K562 (cell line): ENCODE results near the gene SPIB. TPM values are rescaled to one million over a fixed set of nuclear protein-coding genes. Genes with fewer than 3 reads are reported as not detected.
A peak's percentile ranks its signal among the peaks of the same experiment; 100 is the strongest.

ENCODE experiments used
- ATAC-seq: fragments of 200-7000 bp; cut with Tn5 transposase; 3 replicates; pipeline ENCODE4 v1.9.1; 2020; ENCODE audit warnings: moderate library complexity
- BruUV-seq: library from RNA; stranded (reverse); fragments of 400-500 nt; replicated peaks from 2 replicates; lab custom pipeline; 2021; lab: Mats Ljungman, UMichigan
- CTCF ChIA-PET: fragments of 300-600 bp; formaldehyde crosslinking; extraction: SDS; loops from one replicate; lab custom pipeline; 2021; ENCODE audit warnings: low intra/inter-chr PET ratio; lab: Yijun Ruan, JAX
- POLR2A ChIA-PET: fragments of 300-600, 350-650 bp; sonication (Branson Sonifier 250); formaldehyde crosslinking; extraction: SDS; loops from one replicate; lab custom pipeline; 2021; ENCODE audit warnings: antibody characterized with exemption, inconsistent platforms; lab: Yijun Ruan, JAX
- DNase-seq, 4 experiments: peaks; one replicate each; pipeline versions ENCODE4 v3.0.0 to v3.0.0-alpha.2; 2011 to 2018; ENCODE audit warnings: low spot score in 3 of 4, mixed read lengths in 3 of 4; ENCODE audit errors: extremely low read depth in 1 of 4
- FAIRE-seq: peaks from 2 replicates; lab custom pipeline; 2011; peaks lifted over from hg19 to GRCh38; lab: Jason Lieb, UNC
- H2AFZ ChIP-seq: 2 replicates; pipeline ENCODE4 v1.6.0; 2011; ENCODE audit warnings: low read depth, low read length, control low read depth, inconsistent platforms
- H3K27ac ChIP-seq: fragments of 200-600 bp; 3 replicates; pipeline ENCODE4 v1.8.0; 2011; ENCODE audit warnings: low read depth, mild to moderate bottlenecking, control low read depth, inconsistent platforms, low read length, moderate library complexity, mixed read lengths; ENCODE audit errors: extremely low read depth
- H3K27me3 ChIP-seq, 2 experiments: fragments of 300-600 bp in 1 of 2; 2 replicates in 1 of 2; 3 replicates in 1 of 2; pipeline versions ENCODE4 v1.6.0 to v1.8.0; 2011; ENCODE audit warnings: inconsistent platforms in 2 of 2, low read length in 2 of 2, mild to moderate bottlenecking in 1 of 2, mixed read lengths in 1 of 2, moderate library complexity in 1 of 2; ENCODE audit not compliant: control insufficient read depth in 2 of 2, insufficient read depth in 2 of 2
- H3K36me3 ChIP-seq: fragments of 300-600 bp; 3 replicates; pipeline ENCODE4 v1.8.0; 2011; ENCODE audit warnings: mild to moderate bottlenecking, low read length, inconsistent platforms; ENCODE audit not compliant: control insufficient read depth, insufficient read depth
- H3K4me1 ChIP-seq, 2 experiments: fragments of 200-600 bp in 1 of 2; replicated peaks in 1 of 2; 2 replicates in 1 of 2; 3 replicates in 1 of 2; pipeline versions ENCODE4 v1.5.1 to v1.8.0; 2011; ENCODE audit warnings: inconsistent platforms in 2 of 2, low read length in 2 of 2, mild to moderate bottlenecking in 1 of 2, mixed read lengths in 1 of 2, moderate library complexity in 1 of 2; ENCODE audit not compliant: control insufficient read depth in 2 of 2, insufficient read depth in 2 of 2
- H3K4me2 ChIP-seq: 2 replicates; pipeline ENCODE4 v1.6.1; 2011; ENCODE audit warnings: low read length, control low read depth, inconsistent platforms, mixed read lengths; ENCODE audit not compliant: insufficient read depth
- H3K4me3 ChIP-seq: fragments of 200-600 bp; sonication (generic), shearing (Covaris generic); 2 replicates; pipeline ENCODE4 v1.5.1; 2016; ENCODE audit warnings: control low read depth, inconsistent platforms
- H3K79me2 ChIP-seq: fragments of 200-600 bp; 3 replicates; pipeline ENCODE4 v1.8.0; 2011; ENCODE audit warnings: low read length, inconsistent platforms; ENCODE audit not compliant: control insufficient read depth, insufficient read depth
- H3K9ac ChIP-seq, 2 experiments: 2 replicates each; pipeline versions ENCODE4 v1.6.0 to v1.6.1; 2011; ENCODE audit warnings: low read depth in 2 of 2, low read length in 2 of 2, control low read depth in 1 of 2, inconsistent platforms in 1 of 2, mild to moderate bottlenecking in 1 of 2, mixed read lengths in 1 of 2; ENCODE audit not compliant: insufficient read depth in 1 of 2
- H3K9me1 ChIP-seq: one replicate; pipeline ENCODE4 v1.6.0; 2011; ENCODE audit warnings: inconsistent platforms, mild to moderate bottlenecking, low read length, moderate library complexity; ENCODE audit not compliant: control insufficient read depth, insufficient read depth
- H3K9me3 ChIP-seq: replicated peaks from 2 replicates; pipeline ENCODE4 v1.5.1; 2011; ENCODE audit warnings: low read depth, low read length, inconsistent platforms; ENCODE audit not compliant: control insufficient read depth, insufficient read depth
- H4K20me1 ChIP-seq: replicated peaks from 2 replicates; pipeline ENCODE4 v1.6.1; 2011; ENCODE audit warnings: low read length, inconsistent platforms, mixed read lengths; ENCODE audit not compliant: control insufficient read depth, insufficient read depth
- CAMTA2 ChIP-seq: fragments of 250-450 bp; sonication (Bioruptor Pico); conservative IDR thresholded peaks from 2 replicates; pipeline ENCODE4 v1.5.1; 2022
- ETS2 ChIP-seq: IDR thresholded peaks from 2 replicates; pipeline ENCODE4 v1.6.1; 2016; ENCODE audit warnings: borderline replicate concordance, missing genetic modification characterization, mild to moderate bottlenecking, moderate library complexity, missing compliant biosample characterization; ENCODE audit not compliant: poor library complexity, severe bottlenecking
- GTF2F1 ChIP-seq: IDR thresholded peaks from 2 replicates; pipeline ENCODE4 v1.6.1; 2011; ENCODE audit warnings: low read depth, low read length, improper control_type of control experiment
- HDAC2 ChIP-seq: fragments of 450-650 bp; IDR thresholded peaks from 2 replicates; pipeline ENCODE4 v1.6.1; 2016; ENCODE audit warnings: mild to moderate bottlenecking
- ILK ChIP-seq: fragments of 450-650 bp; IDR thresholded peaks from 2 replicates; pipeline ENCODE4 v1.6.1; 2016; ENCODE audit warnings: missing genetic modification characterization, low read depth, mild to moderate bottlenecking, missing compliant biosample characterization, moderate library complexity, borderline replicate concordance
- MIER1 ChIP-seq: fragments of 450-650 bp; IDR thresholded peaks from 2 replicates; pipeline ENCODE4 v1.6.1; 2016; ENCODE audit warnings: antibody characterized with exemption, mild to moderate bottlenecking, low read depth
- NFRKB ChIP-seq: fragments of 450-650 bp; IDR thresholded peaks from 2 replicates; pipeline ENCODE4 v1.6.1; 2016; ENCODE audit warnings: low read depth
- PCBP1 ChIP-seq: fragments of 200-400 bp; formaldehyde crosslinking; IDR thresholded peaks from 2 replicates; pipeline ENCODE4 v1.6.1; 2018; ENCODE audit warnings: mild to moderate bottlenecking, low read depth, low read length; ENCODE audit not compliant: poor library complexity, severe bottlenecking
- TRIM25 ChIP-seq: fragments of 450-650 bp; IDR thresholded peaks from 2 replicates; pipeline ENCODE4 v1.7.0; 2016; ENCODE audit warnings: borderline replicate concordance
- USF1 ChIP-seq: sonication (generic); formaldehyde crosslinking; IDR thresholded peaks from 2 replicates; pipeline ENCODE4 v1.9.0; 2022; ENCODE audit warnings: mild to moderate bottlenecking, missing genetic modification reagents
- ZNF143 ChIP-seq: sonication (generic); formaldehyde crosslinking; IDR thresholded peaks from 2 replicates; pipeline ENCODE4 v1.9.0; 2022; ENCODE audit warnings: mild to moderate bottlenecking, missing genetic modification reagents
- ZNF586 ChIP-seq: fragments of 450-650 bp; formaldehyde crosslinking; conservative IDR thresholded peaks from 2 replicates; pipeline ENCODE4 v1.4.0; 2020; ENCODE audit warnings: mild to moderate bottlenecking, moderate library complexity
- WGBS: fragments of 100-300 bp; shearing (Covaris generic); methylation state at CpG from one replicate; pipeline ENCODE4 v1.1.6; 2016; ENCODE audit warnings: low coverage, mixed read lengths; ENCODE audit not compliant: insufficient coverage; ENCODE audit errors: missing lambda C conversion rate; 5-methylcytosine and 5-hydroxymethylcytosine counted together
- in situ Hi-C: fragments of 300-500 bp; cut with MboI; formaldehyde crosslinking; loops from 4 replicates; pipeline ENCODE4 v1.15.0; 2018; ENCODE audit warnings: inconsistent platforms, mixed read lengths
- intact Hi-C: fragments of 100-400 bp; cut with micrococcal nuclease; formaldehyde crosslinking; loops from 2 replicates; pipeline ENCODE4 v1.14.2; 2022
- polyA plus RNA-seq, 8 experiments: library from polyadenylated mRNA; depleted of rRNA in 4 of 8; stranded (reverse) in 5 of 8; unstranded in 3 of 8; fragments of >200 nt; fragmentation: Nextera tagmentation in 2 of 8; fragmentation: Illumina TruSeq in 1 of 8; extraction: Ambion mirVana in 2 of 8; extraction: Trizol in 1 of 8; gene quantifications; 2 replicates each; pipeline versions ENCODE4 v1.2.1 to v1.2.3, GENCODE V29; 2011 to 2014; ENCODE audit warnings: inconsistent platforms in 1 of 8, missing spikeins in 1 of 8
- total RNA-seq, 7 experiments: library from RNA; depleted of rRNA in 6 of 7; stranded (reverse); fragments of >200 nt in 6 of 7; fragmentation: Illumina TruSeq in 2 of 7; extraction: Trizol in 2 of 7; gene quantifications; 2 replicates each; pipeline versions ENCODE4 v1.2.1 to v1.2.3, GENCODE V29; 2011 to 2021; ENCODE audit warnings: low replicate concordance in 1 of 7

The SPIB gene
- total and polyA plus RNA-seq, 9 of the 15 experiments (the other 6 are each of a cell fraction or from before 2014, with no cell fraction given), result 0.06 to 1.0 (median 0.43) TPM; not detected in 1

- TF ChIP-seq HDAC2, result 0 out of 2 replicates have a peak, but pooled peaks have one; percentile 19
Measured at GRCh38 chr19:50476907-50477238, 58.1 kb downstream of the SPIB start (continued).

GRCh38 chr19:50477751-50478515 lies 59.2 kb downstream of the SPIB start:
- no peaks in the 10 kb centered on the region; a peak in 1 of 5 replicates for H3K27me3 ChIP-seq
- H3K9ac ChIP-seq, result peak overlapping the region; percentile 67 to 87; a peak in 3 of 4 replicates
- no peaks in the 10 kb centered on the region for H3K9me3 ChIP-seq
- H3K27ac ChIP-seq, result no peak overlapping the region
- TF ChIP-seq PCBP1 (no peak), ILK (no peak), ETS2 (tag) (no peak), ZNF143 (CRISPR knock-in tag) (no peak), ZNF586 (CRISPR knock-in tag) (no peak), CAMTA2 (CRISPR knock-in tag) (no peak), TRIM25 (no peak), MIER1 (no peak), NFRKB (no peak), GTF2F1 (no peak), USF1 (CRISPR knock-in tag) (no peak)
- WGBS, result 75% methylated on average over 12 of the region's 17 CpGs
- ATAC-seq, result no peak
- FAIRE-seq, result peak; percentile 61
- intact Hi-C loops, result no loop called here
- peaks cover 25% of the 10 kb centered on the region for H3K79me2 ChIP-seq
- H3K4me1 ChIP-seq, result peaks cover 5 to 56% of the 10 kb centered on the region in 2 experiments; a peak in 4 of 5 replicates
- H3K4me3 ChIP-seq, result no peak overlapping the region
- no peaks in the 10 kb centered on the region for H3K9me1 ChIP-seq
- peaks cover 7% of the 10 kb centered on the region; the same call in 1 of the 2 replicates for H4K20me1 ChIP-seq
- in situ Hi-C loops, result no loop called here
- ChIA-PET POLR2A (interaction anchor here (0.6 to 0.9 kb wide), 4 partner anchors 8 to 102 kb away, joined by 3 to 5 read pairs (median 4); partner anchors contain the start of gene NR1H2), CTCF (no interaction called here)
- no peak for DNase-seq
- H2AFZ ChIP-seq, result no peak overlapping the region
- H3K4me2 ChIP-seq, result peak overlapping the region; percentile 88; the same call in 1 of the 2 replicates
- no TSS peak for BruUV-seq
- H3K36me3 ChIP-seq, result peaks cover 45% of the 10 kb centered on the region; the same call in 1 of the 3 replicates
